HG03108 (cell line): ENCODE results near the gene HSPD1.

Experiments
- ATAC-seq: cut with Tn5 transposase; IDR thresholded peaks from one replicate; pipeline ENCODE4 v1.9.1; 2021; ENCODE audit warnings: moderate library complexity; ENCODE audit not compliant: unreplicated experiment

The HSPD1 gene

DNA sequence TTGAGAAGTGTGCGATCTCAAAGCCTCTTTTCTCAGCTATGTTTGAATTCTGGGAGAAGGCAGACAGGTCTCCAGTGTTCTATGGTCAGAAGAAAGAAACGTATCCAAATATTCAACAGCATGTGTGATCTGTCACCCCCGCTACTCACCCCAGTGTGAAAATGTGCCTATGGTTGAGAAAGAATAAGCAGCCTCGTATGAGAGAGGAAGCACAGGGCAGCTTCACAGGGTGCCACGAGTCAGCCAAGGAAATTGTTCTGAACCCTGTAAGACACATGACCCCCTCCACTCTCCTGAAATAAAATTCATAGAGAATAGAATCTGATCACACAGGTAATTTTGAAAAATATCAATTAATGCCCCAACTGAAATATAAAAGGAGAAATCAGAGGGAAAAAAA is 56.8 kb downstream of the HSPD1 start:
- ATAC-seq = no peak

DNA sequence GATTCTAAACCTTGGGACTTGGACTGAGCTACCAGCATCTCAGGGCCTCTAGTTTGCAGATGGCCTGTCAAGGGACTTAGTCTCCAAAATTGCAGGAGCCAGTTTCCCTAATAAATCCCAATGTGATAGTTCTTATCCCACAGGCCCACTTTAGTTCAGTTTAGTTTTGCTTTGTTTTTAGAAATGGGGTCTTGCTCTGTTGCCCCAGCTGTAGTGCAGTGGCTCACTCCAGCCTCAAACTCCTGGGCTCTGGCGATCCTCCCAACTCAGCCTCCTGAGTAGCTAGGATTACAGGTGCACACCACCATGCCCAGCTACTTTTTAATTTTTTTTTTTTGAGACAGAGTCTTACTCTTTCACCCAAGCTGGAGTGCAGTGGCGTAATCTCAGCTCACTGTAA is 62.3 kb downstream of the HSPD1 start:
- ATAC-seq = no peak
